Ishikawa (cell line): ENCODE results near the gene RGS5.

Source experiments
- CEBPB ChIP-seq: IDR thresholded peaks from 2 replicates; pipeline ENCODE4 v1.6.1; 2012
- CREB1 ChIP-seq: IDR thresholded peaks from 2 replicates; pipeline ENCODE4 v1.6.1; 2012; ENCODE audit warnings: low read depth
- EGR1 ChIP-seq: IDR thresholded peaks from 2 replicates; pipeline ENCODE4 v1.6.1; 2012
- EP300 ChIP-seq: IDR thresholded peaks from 2 replicates; pipeline ENCODE4 v1.6.1; 2012; ENCODE audit warnings: borderline replicate concordance
- FOXM1 ChIP-seq: IDR thresholded peaks from 2 replicates; pipeline ENCODE4 v1.6.1; 2012; ENCODE audit warnings: low read depth, borderline replicate concordance
- MAX ChIP-seq: IDR thresholded peaks from 2 replicates; pipeline ENCODE4 v1.6.1; 2012
- NFIC ChIP-seq: IDR thresholded peaks from 2 replicates; pipeline ENCODE4 v1.6.1; 2012
- RAD21 ChIP-seq: IDR thresholded peaks from 2 replicates; pipeline ENCODE4 v1.6.1; 2012; ENCODE audit warnings: low read depth
- REST ChIP-seq: IDR thresholded peaks from 2 replicates; pipeline ENCODE4 v1.6.1; 2012; ENCODE audit warnings: low read depth, mild to moderate bottlenecking
- TAF1 ChIP-seq: IDR thresholded peaks from 2 replicates; pipeline ENCODE4 v1.6.1; 2012; ENCODE audit warnings: low read depth, mild to moderate bottlenecking
- TCF12 ChIP-seq: IDR thresholded peaks from 2 replicates; pipeline ENCODE4 v1.6.1; 2012; ENCODE audit warnings: low read depth
- TEAD4 ChIP-seq: IDR thresholded peaks from 2 replicates; pipeline ENCODE4 v1.6.1; 2012
- USF1 ChIP-seq: IDR thresholded peaks from 2 replicates; pipeline ENCODE4 v1.6.1; 2012
- YY1 ChIP-seq: IDR thresholded peaks from 2 replicates; pipeline ENCODE4 v1.6.1; 2012; ENCODE audit warnings: low read depth
- ZBTB7A ChIP-seq: IDR thresholded peaks from 2 replicates; pipeline ENCODE4 v1.6.1; 2012; ENCODE audit warnings: low read depth

The RGS5 gene

GRCh38 chr1:163165119-163165518 lies 37.6 kb downstream of the RGS5 start:
- TF ChIP-seq EGR1 (no peak), FOXM1 (no peak), REST (no peak), CEBPB (no peak), USF1 (no peak), TEAD4 (no peak), ZBTB7A (no peak), MAX (no peak), YY1 (no peak), CREB1 (no peak), NFIC (no peak), EP300 (no peak), RAD21 (no peak), TAF1 (no peak), TCF12 (no peak)

- TF ChIP-seq TCF12 = no peak
These were observed 38.7 kb downstream of the RGS5 start for GRCh38 chr1:163163881-163164582.

GRCh38 chr1:163163163-163163562 lies 39.6 kb downstream of the RGS5 start:
- TF ChIP-seq EP300 (no peak), REST (no peak), CEBPB (no peak), NFIC (no peak), MAX (no peak), TCF12 (no peak), ZBTB7A (no peak), TAF1 (no peak), TEAD4 (no peak), EGR1 (no peak), FOXM1 (no peak), RAD21 (no peak), CREB1 (no peak), USF1 (no peak), YY1 (no peak)

- TF ChIP-seq CREB1 (no peak), TCF12 (no peak), USF1 (no peak), TEAD4 (no peak), ZBTB7A (no peak), YY1 (no peak), FOXM1 (no peak), REST (no peak), RAD21 (no peak), EGR1 (no peak), TAF1 (no peak), NFIC (no peak), EP300 (no peak), CEBPB (no peak), MAX (no peak)
These were observed 40.3 kb downstream of the RGS5 start for GRCh38 chr1:163162381-163162914.
